Neuronal stem cell (in vitro differentiated cells): Measurements from ENCODE around the gene SFMBT1.

Source experiments
- DNase-seq: peaks from one replicate; pipeline ENCODE4 v3.0.0-alpha.2; 2013; ENCODE audit warnings: low spot score
- H2AFZ ChIP-seq: one replicate; pipeline ENCODE4 v1.6.1; 2013; ENCODE audit warnings: mild to moderate bottlenecking, low read length, inconsistent platforms
- H2AK5ac ChIP-seq: 2 replicates; pipeline ENCODE4 v1.6.1; 2013; ENCODE audit warnings: low read depth, mild to moderate bottlenecking, inconsistent platforms, low read length, moderate library complexity, mixed read lengths
- H2BK120ac ChIP-seq: 2 replicates; pipeline ENCODE4 v1.6.1; 2013; ENCODE audit warnings: low read depth, mild to moderate bottlenecking, inconsistent platforms, low read length, moderate library complexity, mixed read lengths
- H2BK12ac ChIP-seq: one replicate; pipeline ENCODE4 v1.6.1; 2013; ENCODE audit warnings: low read length, inconsistent platforms
- H2BK15ac ChIP-seq: 2 replicates; pipeline ENCODE4 v1.6.1; 2013; ENCODE audit warnings: mild to moderate bottlenecking, low read length, inconsistent platforms, mixed read lengths
- H2BK5ac ChIP-seq: one replicate; pipeline ENCODE4 v1.6.1; 2013; ENCODE audit warnings: inconsistent platforms, mild to moderate bottlenecking, low read length, moderate library complexity
- H3K14ac ChIP-seq: one replicate; pipeline ENCODE4 v1.6.1; 2013; ENCODE audit warnings: low read length, inconsistent platforms
- H3K18ac ChIP-seq: 2 replicates; pipeline ENCODE4 v1.6.1; 2013; ENCODE audit warnings: low read length, inconsistent platforms
- H3K23ac ChIP-seq: 2 replicates; pipeline ENCODE4 v1.6.1; 2013; ENCODE audit warnings: low read depth, mild to moderate bottlenecking, mixed read lengths, low read length, inconsistent platforms; ENCODE audit not compliant: poor library complexity
- H3K27ac ChIP-seq: replicated peaks from 3 replicates; pipeline ENCODE4 v1.5.1; 2013; ENCODE audit warnings: low read length, inconsistent platforms
- H3K27me3 ChIP-seq, 3 experiments: 2 replicates each; pipeline ENCODE4 v1.6.1; 2013; ENCODE audit warnings: low read length in 3 of 3, mild to moderate bottlenecking in 2 of 3, inconsistent platforms in 1 of 3, low read depth in 1 of 3, mixed read lengths in 1 of 3, moderate library complexity in 1 of 3; ENCODE audit not compliant: control insufficient read depth in 3 of 3, insufficient read depth in 3 of 3
- H3K36me3 ChIP-seq, 2 donors: replicated peaks in 1 of 2; 2 replicates each; pipeline ENCODE4 v1.6.1; 2013; ENCODE audit warnings: low read length in 2 of 2; ENCODE audit not compliant: control insufficient read depth in 2 of 2, insufficient read depth in 2 of 2
- H3K4ac ChIP-seq: 2 replicates; pipeline ENCODE4 v1.6.1; 2013; ENCODE audit warnings: inconsistent platforms, mild to moderate bottlenecking, low read length, moderate library complexity
- H3K4me1 ChIP-seq, 2 donors: 1 replicate in 1 of 2; 2 replicates in 1 of 2; pipeline ENCODE4 v1.6.1; 2013; ENCODE audit warnings: low read length in 2 of 2, low read depth in 1 of 2; ENCODE audit not compliant: control insufficient read depth in 2 of 2, insufficient read depth in 1 of 2
- H3K4me2 ChIP-seq: one replicate; pipeline ENCODE4 v1.6.1; 2013; ENCODE audit warnings: mild to moderate bottlenecking, low read length, inconsistent platforms; ENCODE audit not compliant: insufficient read depth, poor library complexity, severe bottlenecking
- H3K4me3 ChIP-seq, 2 donors: 2 replicates each; pipeline ENCODE4 v1.5.1; 2013; ENCODE audit warnings: low read length in 2 of 2, mild to moderate bottlenecking in 2 of 2, inconsistent platforms in 1 of 2, moderate library complexity in 1 of 2
- H3K79me1 ChIP-seq: one replicate; pipeline ENCODE4 v1.6.1; 2013; ENCODE audit warnings: low read depth, mild to moderate bottlenecking, inconsistent platforms, low read length, moderate library complexity
- H3K9ac ChIP-seq: one replicate; pipeline ENCODE4 v1.6.1; 2013; ENCODE audit warnings: mild to moderate bottlenecking, low read depth, low read length, inconsistent platforms; ENCODE audit not compliant: poor library complexity
- H3K9me3 ChIP-seq, 2 donors: replicated peaks in 1 of 2; 2 replicates each; pipeline versions ENCODE3 to v1.6.1; 2013; ENCODE audit warnings: low read length in 2 of 2, mild to moderate bottlenecking in 2 of 2, inconsistent platforms in 1 of 2, low read depth in 1 of 2, mixed read lengths in 1 of 2, moderate library complexity in 1 of 2; ENCODE audit not compliant: control insufficient read depth in 2 of 2, insufficient read depth in 1 of 2
- H4K8ac ChIP-seq: one replicate; pipeline ENCODE4 v1.6.1; 2013; ENCODE audit warnings: low read depth, mild to moderate bottlenecking, inconsistent platforms, low read length, moderate library complexity
- H4K91ac ChIP-seq: one replicate; pipeline ENCODE4 v1.6.1; 2013; ENCODE audit warnings: low read length, low read depth, mild to moderate bottlenecking, inconsistent platforms; ENCODE audit not compliant: poor library complexity
- WGBS, 2 donors: extraction: QIAGEN DNeasy Blood & Tissue Kit; methylation state at CpG; one replicate each; pipeline ENCODE4 v1.1.7; 2013; ENCODE audit warnings: missing lambda C conversion rate in 2 of 2, mixed read lengths in 1 of 2; ENCODE audit not compliant: insufficient read length in 2 of 2, insufficient replicate concordance in 1 of 2; ENCODE audit errors: extremely low coverage in 2 of 2; 5-methylcytosine and 5-hydroxymethylcytosine counted together

Gene SFMBT1

GRCh38 chr3:53069422-53070068, 23.7 kb upstream of the SFMBT1 start:
- Histone ChIP-seq H2AK5ac (no peak overlapping the region), H3K4me3 (no peak overlapping the region), H3K27ac (no peak overlapping the region), H2BK120ac (no peak overlapping the region), H3K4me2 (no peak overlapping the region), H3K79me1 (no peaks in the 10 kb centered on the region), H2BK15ac (no peak overlapping the region), H3K4ac (no peak overlapping the region), H2BK12ac (no peak overlapping the region), H3K4me1 (peaks cover 11 to 12% of the 10 kb centered on the region in 2 donors), H2AFZ (no peak overlapping the region), H3K23ac (no peak overlapping the region), H3K9me3 (no peaks in the 10 kb centered on the region), H3K36me3 (no peaks in the 10 kb centered on the region), H2BK5ac (no peak overlapping the region), H3K14ac (no peak overlapping the region), H4K91ac (no peak overlapping the region), H4K8ac (no peak overlapping the region), H3K27me3 (peaks cover 0 to 3% (median 0%) of the 10 kb centered on the region in 3 experiments), H3K18ac (no peak overlapping the region), H3K9ac (no peak overlapping the region)
- no CpG with 5 or more reads among the region's 4 CpGs for WGBS, 2 donors
- DNase-seq, result no peak

GRCh38 chr3:53068176-53068575, 22.3 kb upstream of the SFMBT1 start:
- peaks cover 7 to 8% of the 10 kb centered on the region in 2 donors for H3K4me1 ChIP-seq
- DNase-seq, result no peak

GRCh38 chr3:53067567-53067966, 21.7 kb upstream of the SFMBT1 start:
- Histone ChIP-seq H2BK120ac (no peak overlapping the region), H3K14ac (no peak overlapping the region), H3K4me2 (no peak overlapping the region), H2BK15ac (no peak overlapping the region), H3K4me1 (peaks cover 3% of the 10 kb centered on the region in 2 donors), H3K23ac (no peak overlapping the region), H3K36me3 (no peaks in the 10 kb centered on the region), H4K91ac (no peak overlapping the region), H3K9ac (no peak overlapping the region), H2AK5ac (no peak overlapping the region), H2BK12ac (no peak overlapping the region), H4K8ac (no peak overlapping the region), H3K27ac (no peak overlapping the region), H3K79me1 (no peaks in the 10 kb centered on the region), H2BK5ac (no peak overlapping the region), H3K18ac (no peak overlapping the region), H2AFZ (no peak overlapping the region), H3K9me3 (no peaks in the 10 kb centered on the region), H3K4ac (no peak overlapping the region), H3K27me3 (peaks cover 0 to 3% (median 0%) of the 10 kb centered on the region in 3 experiments), H3K4me3 (no peak overlapping the region)
- no peak for DNase-seq
- no CpG with 5 or more reads among the region's 3 CpGs for WGBS, 2 donors

More at GRCh38 chr3:53068176-53068575, 22.3 kb upstream of the SFMBT1 start:
- no peak overlapping the region for H3K23ac ChIP-seq
- no peak overlapping the region for H4K91ac ChIP-seq
- no peak overlapping the region for H3K9ac ChIP-seq
- H3K4me3 ChIP-seq, result no peak overlapping the region
- no peak overlapping the region for H2BK15ac ChIP-seq
- H2BK120ac ChIP-seq, result no peak overlapping the region
- WGBS, 2 donors, result no CpG with 5 or more reads among the region's 3 CpGs
- H4K8ac ChIP-seq, result no peak overlapping the region
- no peak overlapping the region for H3K4me2 ChIP-seq
- no peak overlapping the region for H2BK5ac ChIP-seq
- H3K9me3 ChIP-seq, result no peaks in the 10 kb centered on the region
- H3K79me1 ChIP-seq, result no peaks in the 10 kb centered on the region
- H3K4ac ChIP-seq, result no peak overlapping the region
- no peak overlapping the region for H3K14ac ChIP-seq
- no peak overlapping the region for H2BK12ac ChIP-seq
- no peak overlapping the region for H3K27ac ChIP-seq
- no peak overlapping the region for H2AFZ ChIP-seq
- H2AK5ac ChIP-seq, result no peak overlapping the region
- no peaks in the 10 kb centered on the region for H3K36me3 ChIP-seq
- H3K27me3 ChIP-seq, result peaks cover 0 to 3% (median 0%) of the 10 kb centered on the region in 3 experiments
- no peak overlapping the region for H3K18ac ChIP-seq

- H3K27ac ChIP-seq, result no peak overlapping the region
- no peak overlapping the region for H3K23ac ChIP-seq
- H3K4me3 ChIP-seq, result no peak overlapping the region
- no peak overlapping the region for H2BK15ac ChIP-seq
- H2BK12ac ChIP-seq, result no peak overlapping the region
- DNase-seq, result no peak
- H4K8ac ChIP-seq, result no peak overlapping the region
- no peaks in the 10 kb centered on the region for H3K36me3 ChIP-seq
- H4K91ac ChIP-seq, result no peak overlapping the region
- WGBS, 2 donors, result no CpG with 5 or more reads among the region's 7 CpGs
- H2AK5ac ChIP-seq, result no peak overlapping the region
- H3K18ac ChIP-seq, result no peak overlapping the region
- H2AFZ ChIP-seq, result no peak overlapping the region
- no peaks in the 10 kb centered on the region for H3K79me1 ChIP-seq
- no peak overlapping the region for H2BK5ac ChIP-seq
- H3K4me2 ChIP-seq, result no peak overlapping the region
- no peaks in the 10 kb centered on the region for H3K9me3 ChIP-seq
- peaks cover 0 to 3% (median 0%) of the 10 kb centered on the region in 3 experiments for H3K27me3 ChIP-seq
- H3K9ac ChIP-seq, result no peak overlapping the region
- H3K14ac ChIP-seq, result no peak overlapping the region
- H3K4ac ChIP-seq, result no peak overlapping the region
- H2BK120ac ChIP-seq, result no peak overlapping the region
- no peaks in the 10 kb centered on the region for H3K4me1 ChIP-seq
Measured at GRCh38 chr3:53065841-53066480, 20.1 kb upstream of the SFMBT1 start.
